Body of pancreas (tissue), 4 donors: Measurements from ENCODE around the gene SOD2. TPM values are rescaled to one million over a fixed set of nuclear protein-coding genes. Genes with fewer than 3 reads are reported as not detected.

ENCODE experiments used
- ATAC-seq: fragments of 150-250 bp; one replicate; pipeline ENCODE4 v1.9.1; 2016
- DNase-seq, 4 donors: peaks; one replicate each; pipeline ENCODE4 v3.0.0-alpha.2; 2019
- H3K27ac ChIP-seq, 4 donors: fragments of 200-600 bp; sonication (generic); 1 replicate in 3 of 4; 2 replicates in 1 of 4; pipeline versions ENCODE4 v1.5.1 to v1.6.1; 2016 to 2019; ENCODE audit warnings: mild to moderate bottlenecking in 1 of 4, mixed read lengths in 1 of 4, moderate library complexity in 1 of 4
- H3K27me3 ChIP-seq, 2 donors: fragments of 200-600 bp; sonication (generic); one replicate each; pipeline ENCODE4 v1.6.0; 2016; ENCODE audit warnings: mild to moderate bottlenecking in 1 of 2
- H3K36me3 ChIP-seq, 2 donors: fragments of 200-600 bp; sonication (generic); replicated peaks in 1 of 2; 2 replicates each; pipeline ENCODE4 v1.5.1; 2016; ENCODE audit warnings: low read depth in 2 of 2; ENCODE audit not compliant: insufficient read depth in 1 of 2
- H3K4me1 ChIP-seq: fragments of 200-600 bp; sonication (generic); one replicate; pipeline ENCODE4 v1.6.0; 2016
- H3K4me3 ChIP-seq, 2 donors: fragments of 200-600 bp; sonication (generic); 1 replicate in 1 of 2; 2 replicates in 1 of 2; pipeline ENCODE4 v1.5.1; 2016 to 2019
- H3K9me3 ChIP-seq, 3 donors: fragments of 200-600 bp; sonication (generic); 1 replicate in 2 of 3; 2 replicates in 1 of 3; pipeline ENCODE4 v1.5.1; 2016
- CTCF ChIP-seq, 7 experiments: fragments of 450-650 bp in 4 of 7; fragments of 200-600 bp in 3 of 7; sonication (generic) in 3 of 7; IDR thresholded peaks; one replicate each; pipeline ENCODE4 v1.5.1; 2016 to 2019; ENCODE audit warnings: antibody characterized with exemption in 7 of 7
- POLR2A ChIP-seq, 3 donors: fragments of 450-650 bp; IDR thresholded peaks; one replicate each; pipeline ENCODE4 v1.6.1; 2016; ENCODE audit warnings: antibody characterized with exemption in 3 of 3, mild to moderate bottlenecking in 2 of 3
- WGBS, 2 donors: methylation state at CpG; one replicate each; pipeline ENCODE4 v1.1.5; 2017; 5-methylcytosine and 5-hydroxymethylcytosine counted together
- intact Hi-C: fragments of 100-400 bp; cut with DNase I; formaldehyde crosslinking; loops from one replicate; pipeline ENCODE4 v1.15.1; 2023
- total RNA-seq, 2 donors: library from RNA; depleted of rRNA; stranded (reverse); fragments of >200 nt; gene quantifications; one replicate each; pipeline ENCODE4 v1.1.0, GENCODE V29; 2016

SOD2 gene
- total RNA-seq, 2 donors from 2014 or later: 70.5 to 171 TPM

DNA sequence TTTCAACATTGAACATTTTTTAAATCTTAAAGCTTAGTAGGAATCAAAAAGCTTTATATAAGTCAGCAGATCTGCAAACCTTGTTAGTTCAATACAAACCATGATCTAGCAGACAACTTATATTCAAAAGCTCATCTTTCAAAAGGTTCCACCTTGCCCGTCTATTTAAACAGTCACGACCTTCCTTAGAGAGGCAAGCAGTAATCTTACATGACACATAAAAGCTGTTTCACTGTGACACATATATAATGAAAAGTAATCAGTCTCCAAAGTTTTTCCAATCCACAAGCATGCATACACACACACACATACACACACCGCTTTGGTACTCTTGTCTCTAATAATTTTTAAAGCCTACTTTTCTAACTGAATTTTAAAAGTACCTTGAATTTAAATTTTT, 12.9 kb downstream of the SOD2 start:
- H3K36me3 ChIP-seq: peaks cover 0 to 41% of the 10 kb centered on the region in 2 donors
- TF ChIP-seq POLR2A (IDR thresholded peaks at IDR 0.05) (no peak), CTCF (IDR thresholded peaks at IDR 0.05) (no peak)
- DNase-seq (no peak), ATAC-seq (no peak)
- H3K4me3 ChIP-seq: no peak overlapping the region
- WGBS, 2 donors: 73 to 74% methylated on average over 3 of the region's 3 CpGs
- intact Hi-C loops: loop anchor here (10.0 kb wide), 1 partner anchor 65 kb away; no protein-coding TSS in a partner anchor
- H3K4me1 ChIP-seq: peaks cover 24% of the 10 kb centered on the region
- H3K27ac ChIP-seq: peak overlapping the region in 1 of 4 donors; percentile 54
- no peaks in the 10 kb centered on the region for H3K27me3 ChIP-seq
- H3K9me3 ChIP-seq: no peaks in the 10 kb centered on the region

DNA sequence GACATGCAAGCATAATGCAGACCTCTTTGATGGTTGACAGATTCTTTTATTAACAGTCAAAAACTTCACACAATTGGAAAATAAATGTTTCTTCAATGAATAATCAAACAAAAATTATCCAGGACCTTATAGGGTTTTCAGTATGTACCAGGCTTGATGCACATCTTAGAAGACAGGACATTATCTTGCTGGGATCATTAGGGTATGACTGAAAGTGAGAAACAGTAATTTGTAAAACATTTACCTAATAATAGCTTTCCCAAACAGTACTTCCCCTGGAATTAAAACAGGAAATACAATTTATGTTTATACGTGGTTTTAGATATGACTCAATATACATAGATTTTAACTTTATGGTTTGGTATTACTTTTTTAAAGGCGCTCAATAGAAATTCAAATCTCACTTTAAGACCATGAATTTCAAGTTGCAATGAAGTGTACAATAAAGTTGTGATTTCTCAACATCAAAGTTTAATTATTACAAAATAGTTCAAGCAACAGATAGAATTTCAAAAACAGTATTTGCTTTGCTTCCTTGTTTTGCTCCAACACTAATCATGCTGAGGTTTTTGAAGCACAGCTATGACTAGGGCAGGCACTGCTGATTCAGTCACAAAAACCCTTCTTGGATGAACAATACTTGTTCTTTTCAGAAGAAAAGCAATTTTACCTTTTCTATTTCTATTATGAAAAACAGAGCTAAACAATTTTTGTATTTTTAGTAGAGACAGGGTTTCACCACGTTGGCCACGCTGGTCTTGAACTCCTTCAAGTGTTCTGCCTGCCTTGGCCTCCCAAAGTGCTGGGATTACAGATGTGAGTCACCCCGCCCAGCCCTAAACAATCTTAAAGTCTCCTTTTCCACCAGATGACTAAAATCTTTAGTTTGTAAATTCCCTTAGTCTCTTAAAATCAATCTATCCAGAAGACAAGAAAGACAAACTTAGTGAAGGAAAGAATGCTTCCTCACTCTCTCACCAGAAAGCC, 13.7 kb downstream of the SOD2 start:
- 69 to 77% methylated on average over 5 of the region's 5 CpGs for WGBS, 2 donors
- H3K9me3 ChIP-seq: no peaks in the 10 kb centered on the region
- no peak overlapping the region for H3K4me3 ChIP-seq
- H3K27me3 ChIP-seq: no peaks in the 10 kb centered on the region
- H3K27ac ChIP-seq: peak overlapping the region in 1 of 4 donors; percentile 54
- intact Hi-C loops: loop anchor here (10.0 kb wide), 1 partner anchor 65 kb away; no protein-coding TSS in a partner anchor
- H3K36me3 ChIP-seq: peaks cover 0 to 36% of the 10 kb centered on the region in 2 donors
- ATAC-seq: no peak
- DNase-seq: no peak
- TF ChIP-seq CTCF (IDR thresholded peaks at IDR 0.05) (no peak), POLR2A (IDR thresholded peaks at IDR 0.05) (no peak)
- H3K4me1 ChIP-seq: peaks cover 24% of the 10 kb centered on the region

DNA sequence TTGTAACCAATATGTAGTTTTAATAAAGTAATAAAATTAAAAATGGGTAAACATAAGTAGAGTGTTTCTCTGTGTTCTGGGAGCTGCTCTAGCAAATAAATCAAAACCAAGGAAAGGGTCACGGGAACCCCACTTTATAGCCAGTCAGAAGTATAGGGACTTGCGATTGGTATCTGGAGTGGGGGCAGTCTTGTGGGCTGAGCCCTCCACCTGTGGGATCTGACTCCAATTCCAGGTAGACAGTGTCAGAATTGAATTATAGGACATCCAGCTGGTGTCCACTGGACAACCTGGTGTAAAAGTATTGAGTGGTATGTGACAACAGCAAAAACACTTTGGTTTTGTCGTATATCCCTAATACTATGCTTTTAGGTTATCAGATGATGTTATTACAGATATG, 14.5 kb downstream of the SOD2 start:
- no peak overlapping the region for H3K4me3 ChIP-seq
- WGBS, 2 donors: 94 to 97% methylated on average over 3 of the region's 3 CpGs
- peaks cover 0 to 31% of the 10 kb centered on the region in 2 donors for H3K36me3 ChIP-seq
- intact Hi-C loops: no loop called here
- DNase-seq (no peak), ATAC-seq (no peak)
- no peaks in the 10 kb centered on the region for H3K9me3 ChIP-seq
- no peaks in the 10 kb centered on the region for H3K27me3 ChIP-seq
- no peak overlapping the region for H3K27ac ChIP-seq
- peaks cover 16% of the 10 kb centered on the region for H3K4me1 ChIP-seq
- TF ChIP-seq CTCF (IDR thresholded peaks at IDR 0.05): no peak
- no peak for TF ChIP-seq POLR2A (IDR thresholded peaks at IDR 0.05)

DNA sequence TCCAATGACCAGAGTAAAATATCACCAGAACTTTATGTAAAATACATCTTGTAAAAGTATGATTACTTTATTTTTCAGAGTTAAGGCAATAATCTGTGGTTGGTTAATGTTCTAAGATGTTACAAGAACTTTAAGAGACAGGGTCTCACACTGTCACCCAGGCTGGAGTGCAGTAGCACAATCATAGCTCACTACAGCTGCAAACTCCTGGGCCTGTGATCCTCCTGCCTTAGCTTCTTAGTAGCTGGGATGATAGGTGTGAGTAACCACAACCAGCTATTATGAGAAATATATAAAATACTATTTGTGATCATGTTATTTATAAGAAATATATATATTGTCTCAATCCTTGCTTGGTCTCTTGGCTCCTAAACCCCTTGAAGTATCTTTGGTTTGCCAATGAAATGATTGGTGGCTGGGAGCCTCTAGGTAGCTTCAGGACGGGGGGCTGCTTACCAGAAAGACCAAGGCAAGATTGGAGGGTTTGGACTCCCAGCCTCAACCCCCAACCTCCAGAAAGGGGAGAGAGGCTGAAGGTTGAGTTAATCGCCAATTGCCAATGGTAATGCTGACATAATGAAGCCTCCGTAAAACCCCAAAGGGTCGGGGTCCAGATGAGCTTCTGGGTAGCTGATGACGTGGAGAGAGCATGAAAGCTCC, 15.4 kb downstream of the SOD2 start:
- intact Hi-C loops: no loop called here
- DNase-seq (no peak), ATAC-seq (peak; percentile 14)
- Histone ChIP-seq H3K4me1 (peaks cover 15% of the 10 kb centered on the region), H3K27me3 (no peaks in the 10 kb centered on the region), H3K27ac (no peak overlapping the region), H3K9me3 (no peaks in the 10 kb centered on the region), H3K4me3 (no peak overlapping the region), H3K36me3 (peaks cover 0 to 24% of the 10 kb centered on the region in 2 donors)
- 97 to 98% methylated on average over 5 of the region's 5 CpGs for WGBS, 2 donors
- TF ChIP-seq POLR2A (IDR thresholded peaks at IDR 0.05) (peak in 1 of 3 donors; percentile 8), CTCF (IDR thresholded peaks at IDR 0.05) (no peak)
